GM21717 (cell line): ENCODE results near the gene PCBP2.

ENCODE experiments used
- ATAC-seq: cut with Tn5 transposase; IDR thresholded peaks from one replicate; pipeline ENCODE4 v1.9.1; 2021; ENCODE audit warnings: mild to moderate bottlenecking, moderate library complexity; ENCODE audit not compliant: unreplicated experiment

The PCBP2 gene

DNA sequence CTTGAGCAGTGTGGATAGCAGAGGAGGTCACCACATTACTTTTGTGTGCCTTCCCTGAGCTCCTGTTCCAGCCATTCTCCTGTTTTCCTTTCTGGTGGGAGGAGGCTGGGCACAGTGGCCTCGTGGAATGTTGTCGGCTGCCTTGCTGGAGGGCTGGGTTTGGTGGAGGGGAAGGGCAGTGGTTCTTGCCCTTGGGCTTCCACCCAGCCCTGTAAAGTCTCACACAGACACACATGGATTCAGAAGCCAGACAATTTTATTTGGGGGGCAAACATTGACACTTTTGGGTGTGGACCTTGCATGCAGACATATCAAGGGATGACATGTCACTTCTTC is 54.5 kb downstream of the PCBP2 start:
- ATAC-seq: no peak

DNA sequence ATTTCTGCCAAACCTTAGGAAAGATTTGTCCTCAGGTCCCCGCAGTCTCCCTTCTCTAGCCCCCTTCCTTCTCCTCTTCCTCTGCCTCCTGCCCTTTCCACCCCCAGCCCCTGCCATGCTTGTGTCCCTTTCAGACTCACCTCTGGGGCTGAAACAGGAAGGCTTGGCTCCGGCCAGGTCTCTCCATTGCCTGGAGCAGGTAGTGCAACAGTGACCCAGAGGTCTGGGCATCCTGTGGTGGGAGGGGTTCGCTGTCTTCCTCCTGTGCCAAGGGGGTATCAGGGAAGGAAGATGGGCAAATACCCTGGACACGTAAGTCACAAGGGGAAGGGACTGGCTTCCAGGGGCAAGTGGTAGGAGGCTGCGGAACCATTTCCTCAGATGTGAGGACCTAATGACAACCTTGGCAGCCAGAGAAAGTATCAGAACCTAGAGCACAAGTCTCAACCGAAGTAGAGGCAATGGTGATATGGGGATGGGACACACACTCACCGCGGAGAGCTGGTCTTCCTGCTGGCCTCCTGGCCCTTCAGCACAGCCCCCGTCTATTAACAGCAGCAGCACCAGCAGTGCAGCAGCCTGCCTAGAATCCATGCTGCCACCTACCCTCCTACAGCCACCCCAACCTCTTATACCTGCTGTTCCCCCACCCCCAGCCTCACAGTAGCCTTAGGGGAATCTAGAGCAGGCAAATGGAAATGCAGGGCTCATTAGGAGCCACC is 55.1 kb downstream of the PCBP2 start, which contains the start of gene NPFF:
Gene NPFF (minus strand): TSS at position 604 of the 722 bp plus-strand sequence. CDS start 10 bp downstream, at position 594.
- no peak for ATAC-seq

DNA sequence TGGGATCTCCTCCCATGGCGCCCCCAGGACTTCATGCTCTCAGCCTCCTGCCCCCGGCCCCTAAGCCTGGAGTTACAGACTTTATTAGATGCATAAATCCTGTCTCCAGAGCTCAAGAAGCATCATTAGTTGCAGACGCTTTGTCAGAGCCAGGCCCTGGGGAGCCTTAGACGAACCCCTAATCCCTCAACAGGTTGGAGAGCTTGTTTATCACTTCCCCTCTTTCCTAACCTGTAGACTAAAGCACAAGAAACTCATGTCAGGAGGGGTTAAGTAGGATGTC is 55.6 kb downstream of the PCBP2 start:
- no peak for ATAC-seq

DNA sequence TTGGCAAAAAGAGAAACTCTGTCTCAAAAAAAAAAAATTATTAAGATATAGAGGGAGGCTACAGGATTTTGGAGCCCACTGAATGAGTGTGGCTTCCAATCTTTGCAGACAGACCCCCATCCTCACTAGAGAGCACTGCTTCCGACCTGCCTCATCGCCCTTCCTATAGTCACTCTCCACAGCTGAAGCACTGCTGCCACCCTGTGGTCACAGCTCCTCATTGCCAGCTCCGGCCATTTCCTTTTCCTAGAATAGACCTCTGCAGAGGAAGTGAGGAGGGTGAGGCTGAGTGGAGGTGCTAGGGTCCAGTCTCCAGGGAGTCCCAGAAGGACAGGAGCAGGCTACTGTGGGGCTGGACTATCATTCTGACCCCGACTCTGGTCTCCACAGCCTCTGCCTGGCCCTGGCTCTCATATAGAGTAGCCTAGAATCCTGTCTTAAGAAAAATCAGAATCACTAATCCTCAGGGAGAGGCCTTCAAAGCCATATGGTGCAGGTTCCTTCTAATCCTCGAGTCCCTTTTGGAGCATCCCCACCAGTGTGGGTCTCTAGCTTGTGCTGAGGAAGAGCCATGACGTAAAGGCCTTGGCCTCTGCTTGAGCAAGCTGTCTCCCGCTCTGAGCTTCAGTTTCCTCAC is 56.8 kb downstream of the PCBP2 start:
- ATAC-seq: peak; percentile 62

DNA sequence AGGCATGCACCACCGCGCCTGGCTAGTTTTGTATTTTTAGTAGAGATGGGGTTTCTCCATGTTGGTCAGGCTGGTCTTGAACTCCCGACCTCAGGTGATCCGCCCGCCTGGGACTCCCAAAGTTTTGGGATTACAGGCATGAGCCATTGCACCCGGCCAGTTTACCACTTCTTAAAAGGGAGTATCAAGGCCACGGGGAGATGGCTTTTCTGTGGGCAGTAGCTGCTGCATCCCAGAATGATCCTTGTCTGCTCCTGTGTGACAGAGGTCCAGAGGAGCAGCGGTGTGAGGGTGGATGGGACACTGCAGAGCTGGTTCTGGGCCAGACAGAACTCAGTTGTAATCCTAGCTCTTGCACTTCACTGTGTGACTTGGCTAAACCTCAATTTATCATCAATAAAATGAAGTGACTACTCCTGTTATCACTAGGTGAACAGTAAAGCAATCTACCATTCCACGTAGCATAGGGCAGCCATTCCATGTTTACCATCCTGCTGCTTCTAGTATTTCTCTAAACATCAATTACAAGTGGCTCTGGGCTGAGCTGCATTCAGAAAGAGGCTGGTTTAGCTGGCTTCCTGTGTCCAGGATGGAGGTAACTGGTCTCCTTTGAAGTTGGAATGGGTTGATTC is 58.4 kb downstream of the PCBP2 start:
- no peak for ATAC-seq

DNA sequence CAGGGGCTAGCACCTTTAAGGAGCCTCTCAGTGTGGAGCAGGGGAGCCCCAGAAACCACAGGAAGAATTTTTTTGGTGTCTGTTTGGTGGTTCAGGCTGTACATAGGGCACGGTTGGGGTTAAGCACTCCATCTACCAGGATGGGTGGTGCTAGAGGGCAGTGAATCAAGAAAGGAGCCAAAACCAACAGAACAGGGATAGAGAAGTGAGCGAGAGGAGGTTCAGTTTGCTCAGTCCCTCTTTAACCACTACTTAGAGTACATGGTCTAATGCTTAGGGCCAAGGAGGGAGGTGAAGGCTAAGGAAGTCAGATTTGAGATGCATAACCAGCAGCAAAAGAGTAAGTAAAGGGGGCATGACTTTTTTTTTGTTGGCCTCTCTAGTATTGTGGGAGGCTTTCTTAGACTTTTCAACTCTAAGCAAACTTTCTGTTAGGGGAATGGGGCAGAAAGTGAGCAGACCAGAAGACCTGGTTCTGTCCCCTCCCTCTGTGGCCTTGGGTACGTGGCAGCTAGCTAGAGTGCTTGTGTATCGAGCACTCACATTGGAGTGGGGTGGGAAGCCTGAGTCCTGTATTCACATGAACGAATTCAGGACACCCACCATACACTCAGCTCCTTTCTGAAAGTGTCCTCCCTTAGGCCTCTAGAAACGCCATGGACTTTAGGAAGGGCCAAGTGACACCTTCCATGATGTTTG is 62.0 kb downstream of the PCBP2 start:
- no peak for ATAC-seq

DNA sequence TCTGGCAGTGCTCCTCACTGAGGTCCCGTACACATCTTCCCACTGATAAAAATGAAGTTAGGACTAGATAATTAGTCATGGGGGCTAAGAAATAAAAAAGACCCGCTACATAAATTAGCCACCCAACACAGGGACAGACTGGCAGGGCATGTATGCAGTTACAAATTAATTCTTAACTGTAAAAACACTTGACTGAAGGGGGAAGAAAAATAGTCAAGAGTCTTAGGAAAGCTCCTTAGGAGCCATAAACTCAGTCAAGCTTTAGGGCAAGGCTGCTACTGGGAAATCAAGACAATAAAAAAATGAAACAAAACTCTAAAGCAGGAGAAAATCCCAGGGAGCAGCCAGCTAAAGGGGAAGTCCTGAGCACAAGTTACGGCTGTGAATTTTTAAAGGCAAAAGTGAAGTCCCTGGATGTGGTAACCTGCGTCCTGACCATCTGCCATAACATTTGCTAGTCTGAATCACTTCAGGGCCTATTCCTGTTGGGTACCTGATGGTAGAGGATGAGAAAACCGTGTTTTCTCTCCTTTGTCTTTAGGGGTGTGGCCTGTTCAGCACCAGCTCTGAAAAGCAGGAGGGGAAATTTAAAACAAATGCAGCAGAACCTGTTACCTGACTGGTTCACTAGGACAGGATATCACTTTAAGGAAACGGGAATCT is 62.9 kb downstream of the PCBP2 start:
- ATAC-seq: no peak

DNA sequence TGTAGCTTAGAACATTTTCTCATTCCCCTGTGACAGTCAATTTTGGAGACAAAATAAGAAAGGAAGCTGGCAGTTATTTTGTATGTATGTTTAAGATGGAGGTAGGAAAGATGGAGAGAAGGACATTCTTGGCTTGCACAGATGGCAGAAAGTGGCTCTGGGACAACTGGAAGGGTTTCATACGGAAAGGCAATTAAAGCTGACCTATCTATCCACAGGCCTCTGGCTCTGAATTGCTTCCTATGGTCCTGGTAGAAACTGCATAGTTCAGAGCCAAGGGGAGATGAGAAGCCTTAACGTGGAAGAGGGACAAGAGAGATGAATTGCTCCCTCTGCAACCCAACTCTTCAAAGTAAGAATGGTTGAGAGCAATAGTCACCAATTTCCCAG is 63.4 kb downstream of the PCBP2 start:
- ATAC-seq: no peak

DNA sequence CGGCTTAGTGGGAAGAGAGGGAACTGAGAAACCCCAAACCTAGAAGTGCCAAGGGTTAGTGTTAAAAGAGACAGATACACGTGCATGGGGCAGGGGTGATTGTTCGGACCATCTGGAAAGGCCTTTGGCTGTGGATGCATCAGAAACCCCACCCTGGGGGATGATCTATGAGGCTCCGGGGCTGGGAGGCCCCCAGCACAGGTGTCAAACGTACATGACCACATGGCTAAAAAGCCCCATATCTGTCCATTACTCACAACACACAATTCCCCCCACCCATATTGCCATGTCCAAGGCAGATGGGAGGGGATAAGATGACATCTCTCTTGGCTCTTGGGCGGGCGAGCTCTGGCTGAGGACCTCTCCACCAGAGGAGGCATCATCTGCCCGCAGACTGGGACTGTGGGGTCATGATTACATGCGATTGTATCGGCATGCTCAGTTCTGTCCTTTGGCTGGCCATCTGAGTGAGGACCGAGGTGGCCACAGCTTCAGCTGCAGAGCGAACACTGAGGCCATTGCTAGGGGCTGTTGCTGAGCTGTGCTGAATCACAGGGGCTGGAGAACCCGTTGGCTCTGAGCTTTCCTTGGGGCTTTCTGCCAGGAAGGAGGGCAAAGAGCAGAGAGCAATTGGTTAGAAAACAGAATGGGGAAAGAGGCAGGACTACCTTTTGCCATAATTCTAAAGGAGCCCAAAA is 65.0 kb downstream of the PCBP2 start:
- ATAC-seq: no peak

DNA sequence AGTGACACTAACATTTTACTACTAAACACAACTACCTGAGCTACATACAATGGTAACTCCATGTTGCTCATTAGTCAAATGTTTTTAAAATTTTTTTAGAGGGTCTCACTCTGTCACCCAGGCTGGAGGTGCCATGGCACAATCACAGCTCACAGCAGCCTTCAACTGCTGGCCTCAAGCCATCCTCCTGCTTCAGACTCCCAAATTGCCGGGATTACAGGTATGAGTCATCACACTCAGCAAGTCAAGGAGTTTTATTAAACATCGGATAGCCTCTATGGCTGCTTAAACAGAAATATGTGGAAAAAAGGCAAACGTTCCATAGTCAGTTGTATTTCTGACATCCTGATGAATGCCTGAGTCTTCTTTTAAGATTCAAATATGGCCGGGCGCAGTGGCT is 66.5 kb downstream of the PCBP2 start:
- ATAC-seq: no peak

DNA sequence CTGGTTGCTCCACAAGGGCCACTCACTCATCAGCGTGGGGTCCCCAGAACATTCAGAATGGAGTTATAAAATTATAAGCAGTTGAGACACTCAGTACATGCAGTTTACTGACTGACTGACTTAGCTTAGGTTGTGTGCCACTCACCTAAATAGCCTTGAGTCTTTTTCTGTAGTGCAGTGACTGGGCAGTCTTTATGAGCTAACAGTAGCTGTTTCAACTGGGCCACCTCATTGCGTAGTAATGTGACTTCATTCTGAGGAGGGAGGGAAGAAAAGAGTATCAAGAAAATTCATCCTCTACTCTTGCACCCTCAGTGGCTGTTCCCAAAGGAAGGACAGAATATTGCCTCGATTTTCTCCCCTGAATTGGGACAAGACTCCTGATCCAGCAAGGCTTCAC is 71.2 kb downstream of the PCBP2 start:
- no peak for ATAC-seq

DNA sequence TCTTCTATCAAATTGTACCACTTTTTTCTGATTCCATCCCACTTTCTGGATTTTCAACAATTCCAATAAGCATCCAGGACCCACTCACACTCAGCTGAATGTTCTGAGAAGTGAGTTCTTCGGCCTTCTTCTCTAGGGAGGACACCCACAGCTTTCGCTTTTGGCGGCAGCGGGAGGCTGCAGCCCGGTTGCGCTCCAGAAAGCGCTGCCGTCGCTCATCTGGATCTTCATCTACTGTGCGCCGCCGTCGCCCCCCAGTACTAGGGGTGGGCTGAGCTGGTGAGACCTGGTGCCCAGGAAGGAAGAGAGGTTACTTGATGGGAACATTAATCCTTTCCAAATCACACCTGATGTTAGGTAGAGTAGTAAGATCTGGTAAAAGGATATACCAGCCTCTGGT is 72.6 kb downstream of the PCBP2 start:
- no peak for ATAC-seq

DNA sequence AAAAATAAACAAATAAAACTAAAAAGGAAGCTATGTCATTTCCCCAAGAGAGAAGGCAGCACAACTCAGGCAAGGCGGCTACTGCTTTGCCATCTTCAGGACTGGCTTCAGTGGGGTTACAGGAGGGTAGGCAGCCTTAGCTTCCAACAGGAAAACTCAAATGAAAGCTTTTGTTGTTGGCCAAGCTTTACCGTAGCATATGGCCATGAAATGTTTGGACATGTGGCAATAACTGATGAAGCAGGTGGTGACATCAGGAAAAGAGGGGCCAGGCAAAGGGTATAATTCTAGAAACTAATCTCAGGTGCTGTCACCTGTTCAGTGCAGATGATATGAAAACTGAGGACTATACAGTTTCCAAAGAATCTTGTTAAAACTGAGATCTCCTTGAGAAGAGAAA is 78.2 kb downstream of the PCBP2 start:
- ATAC-seq: no peak
